ENCODE measurements around the gene C20orf202.

C20orf202 gene

GRCh38 chr20:1202762-1203504 is at the start of gene C20orf202:
Gene C20orf202, plus strand, starts transcription at chr20:1203454. Its CDS starts 132 bp downstream, at chr20:1203586.
- DNase-seq = no peak

DNA sequence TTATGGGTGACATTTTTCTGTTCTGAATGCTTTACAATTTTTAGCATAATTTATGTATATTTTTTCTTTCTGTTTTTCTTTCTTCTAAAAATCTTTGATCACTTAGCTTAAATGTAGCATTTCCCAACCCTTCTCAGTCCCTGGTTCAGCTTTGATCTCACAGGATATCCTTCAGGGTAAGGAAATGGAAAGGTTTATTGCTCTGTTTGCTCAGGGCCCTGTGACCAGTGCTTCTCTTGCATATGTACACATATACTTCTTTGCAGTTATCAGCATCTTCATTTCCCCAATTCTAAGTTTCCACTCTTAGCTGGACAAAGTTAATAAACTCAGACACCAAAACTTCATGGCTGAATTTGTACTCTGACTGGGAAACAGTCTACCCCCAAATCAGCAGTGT is 49.0 kb upstream of the C20orf202 start:
- DNase-seq = no peak

- no peak for DNase-seq
These were observed 48.6 kb upstream of the C20orf202 start for GRCh38 chr20:1154691-1155090.

GRCh38 chr20:1155342-1155741 is 47.9 kb upstream of the C20orf202 start:
- DNase-seq = no peak

DNA sequence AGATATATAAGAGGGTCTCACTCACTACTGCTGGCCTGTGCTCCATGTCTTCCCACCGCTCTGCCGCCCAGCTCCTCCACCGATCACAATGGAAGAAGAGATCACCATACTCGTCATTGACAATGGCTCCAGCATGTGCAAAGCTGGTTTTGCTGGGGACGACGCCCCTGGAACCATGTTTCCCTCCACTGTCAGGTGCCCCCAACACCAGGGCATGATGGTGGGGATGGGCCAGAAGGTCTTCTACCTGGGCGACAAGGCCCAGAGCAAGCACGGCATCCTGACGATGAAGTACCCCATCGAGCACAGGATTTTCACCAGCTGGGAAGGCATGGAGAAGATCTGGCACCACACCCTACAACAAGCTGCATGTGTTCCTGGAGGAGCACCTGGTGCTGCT is 42.8 kb upstream of the C20orf202 start:
- DNase-seq = no peak

DNA sequence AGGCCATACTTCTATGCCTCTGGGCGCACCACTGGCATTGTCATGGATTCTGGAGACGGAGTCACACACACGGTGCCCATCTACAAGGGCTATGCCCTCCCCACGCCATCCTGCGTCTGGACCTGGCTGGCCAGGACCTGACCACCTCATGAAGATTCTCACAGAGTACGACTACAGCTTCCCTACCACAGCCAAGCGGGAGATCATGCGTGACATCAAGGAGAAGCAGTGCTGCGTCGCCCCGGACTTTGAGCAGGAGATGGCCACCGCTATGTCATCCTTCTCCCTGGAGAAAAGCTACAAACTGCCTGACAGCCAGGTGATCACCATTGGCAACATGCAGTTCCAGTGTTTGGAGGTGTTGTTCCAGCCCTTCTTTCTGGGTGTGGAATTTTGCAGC is 42.3 kb upstream of the C20orf202 start:
- no peak for DNase-seq

GRCh38 chr20:1163105-1163504 is 40.1 kb upstream of the C20orf202 start:
- no peak for DNase-seq

DNA sequence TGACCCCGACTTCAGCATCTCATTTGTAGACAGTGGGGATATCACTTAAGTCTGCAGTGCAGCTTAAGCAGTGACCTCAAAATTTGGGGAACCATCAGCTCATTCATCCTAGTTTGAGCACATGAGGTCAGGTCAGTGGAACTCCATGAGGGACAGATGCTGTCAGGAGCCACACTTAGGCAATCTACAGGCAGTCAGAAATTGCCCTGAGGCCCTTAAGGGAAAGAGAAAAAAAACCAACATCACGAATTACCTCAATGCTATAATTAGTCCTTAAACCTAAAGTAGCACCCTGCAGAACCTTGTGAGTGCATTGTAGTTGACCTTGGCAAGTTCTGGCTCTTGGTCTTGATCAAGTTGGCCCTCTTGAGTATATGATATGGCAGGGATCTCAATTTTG is 39.6 kb upstream of the C20orf202 start:
- no peak for DNase-seq

DNA sequence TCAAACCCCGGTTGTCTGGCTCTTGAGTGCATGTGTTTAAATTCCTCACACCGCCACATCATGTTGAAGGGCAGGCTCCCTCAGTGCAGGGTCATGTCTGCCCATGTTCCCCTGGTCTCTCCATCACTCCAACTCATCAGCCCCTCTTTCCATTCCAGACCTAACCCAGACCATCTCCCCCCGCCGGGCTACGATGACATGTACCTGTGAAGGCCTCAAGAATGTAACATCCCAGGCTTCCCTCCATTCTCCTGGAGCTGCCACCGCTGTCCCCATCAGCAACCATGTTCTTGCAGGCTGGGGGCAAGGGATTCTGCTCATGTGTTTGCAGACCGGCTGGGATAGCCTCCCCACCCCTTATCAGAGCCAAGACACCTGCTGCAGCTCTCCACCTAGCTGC is 38.4 kb upstream of the C20orf202 start:
- no peak for DNase-seq

DNA sequence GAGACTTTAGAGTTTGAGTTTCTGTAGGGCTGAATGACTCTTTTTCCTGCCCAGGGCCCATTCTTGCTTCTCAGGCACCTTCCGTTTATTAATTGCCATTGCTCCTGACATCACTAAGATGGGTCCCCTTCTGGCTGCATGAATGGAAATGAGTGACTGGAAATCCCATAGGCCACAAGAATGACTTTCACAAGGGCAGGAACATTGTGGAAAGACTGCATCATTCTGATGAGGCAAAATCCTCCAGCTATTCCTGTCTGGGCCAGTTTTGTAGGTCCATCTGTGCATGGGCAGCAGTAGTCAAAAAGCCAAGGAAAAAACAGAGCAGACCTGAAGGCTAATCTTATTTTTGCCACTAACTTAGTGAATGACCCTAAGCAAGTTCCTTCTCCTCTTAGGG is 37.7 kb upstream of the C20orf202 start:
- no peak for DNase-seq

- DNase-seq = no peak
These were observed 37.3 kb upstream of the C20orf202 start for GRCh38 chr20:1165941-1166340.

- DNase-seq = no peak
These were observed 36.1 kb upstream of the C20orf202 start for GRCh38 chr20:1166948-1167720.

DNA sequence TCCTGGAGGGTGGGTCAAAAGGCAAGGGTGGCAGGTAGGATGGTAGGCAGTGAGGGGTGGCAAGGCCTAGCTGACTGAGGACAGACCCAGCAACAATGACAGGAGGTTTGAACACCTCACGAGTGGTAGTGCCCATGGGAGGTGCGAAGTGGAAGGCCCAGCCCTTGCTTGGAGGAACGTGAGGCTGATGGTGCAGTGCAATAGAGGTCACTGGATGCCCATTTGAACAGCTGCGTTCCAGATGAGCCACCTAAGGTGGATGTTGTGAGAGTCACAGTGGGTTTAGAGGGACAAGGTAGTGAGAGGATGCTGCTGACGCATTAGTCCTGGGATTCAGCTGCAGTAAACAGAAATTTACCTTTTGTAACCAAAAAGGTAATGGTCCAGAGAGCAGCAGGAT is 34.0 kb upstream of the C20orf202 start:
- no peak for DNase-seq

GRCh38 chr20:1171461-1172093 is 31.7 kb upstream of the C20orf202 start:
- DNase-seq = no peak

DNA sequence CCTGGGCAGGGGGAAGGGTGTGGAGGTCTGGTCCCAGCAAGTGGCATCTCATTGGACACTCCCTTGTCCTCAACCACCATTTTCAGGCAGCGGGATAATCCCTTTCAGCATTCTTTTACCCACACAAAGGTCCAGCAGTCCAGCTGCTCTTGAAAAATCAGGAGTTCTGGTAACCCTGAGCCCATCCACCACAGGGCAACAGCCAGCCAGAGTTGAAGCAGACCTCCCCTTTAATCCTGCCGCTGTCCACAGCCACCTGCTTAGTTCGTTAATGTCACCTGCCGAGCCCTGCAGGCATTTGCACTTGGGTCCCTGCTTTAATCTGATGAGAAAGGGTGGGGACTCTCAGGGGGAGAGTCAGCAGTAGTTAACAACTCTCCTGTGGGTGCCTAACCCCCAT is 29.6 kb upstream of the C20orf202 start:
- no peak for DNase-seq

DNA sequence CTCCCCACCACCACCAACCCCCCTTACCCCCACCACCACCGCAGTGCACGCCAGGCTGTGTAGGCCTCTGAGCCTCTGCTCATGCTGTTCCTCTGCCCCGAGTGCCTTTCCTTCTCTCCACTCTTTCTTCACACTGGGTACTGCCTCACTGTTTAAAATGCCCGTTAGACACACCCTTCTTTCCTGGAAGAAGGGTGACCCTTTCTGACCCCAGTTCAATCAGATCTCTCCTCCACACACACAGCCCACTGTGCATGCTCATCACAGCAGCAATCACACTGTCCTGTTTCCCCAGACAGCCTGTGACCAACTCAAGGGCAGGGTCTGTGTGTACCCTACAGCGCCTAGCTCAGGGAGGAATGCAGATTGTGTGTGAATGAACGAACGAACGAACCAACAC is 28.5 kb upstream of the C20orf202 start:
- DNase-seq = no peak

GRCh38 chr20:1177680-1178079 is 25.6 kb upstream of the C20orf202 start:
- no peak for DNase-seq

DNA sequence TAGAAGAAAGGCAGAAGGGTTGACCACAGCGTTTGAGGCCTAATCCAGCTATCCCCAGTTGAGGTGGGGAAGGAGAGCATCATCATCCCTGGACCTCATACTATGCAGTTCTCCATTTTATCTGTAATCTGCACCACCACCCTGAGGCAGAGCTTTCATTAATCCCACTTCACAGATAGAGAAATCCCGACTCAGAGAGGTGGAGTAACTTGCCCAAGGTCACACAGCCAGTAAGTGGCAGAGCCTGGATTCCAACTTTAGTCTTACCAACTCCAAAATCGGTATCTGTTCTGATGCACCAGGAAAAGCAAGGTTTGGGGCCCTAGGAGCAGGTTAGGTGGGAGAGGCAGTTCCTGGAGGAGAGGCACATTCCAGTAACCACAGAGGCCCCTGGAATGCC is 25.2 kb upstream of the C20orf202 start:
- DNase-seq = no peak

- no peak for DNase-seq
These were observed 24.6 kb upstream of the C20orf202 start for GRCh38 chr20:1178623-1179022.

- DNase-seq = no peak
These were observed 22.3 kb upstream of the C20orf202 start for GRCh38 chr20:1180949-1181348.

- no peak for DNase-seq
These were observed 21.1 kb upstream of the C20orf202 start for GRCh38 chr20:1182106-1182505.

- no peak for DNase-seq
These were observed 20.1 kb upstream of the C20orf202 start for GRCh38 chr20:1183153-1183552.

- DNase-seq = no peak
These were observed 19.0 kb upstream of the C20orf202 start for GRCh38 chr20:1184260-1184637.
